ENCODE data around the gene GATB. TPM values are rescaled to one million over a fixed set of nuclear protein-coding genes. Genes with fewer than 3 reads are reported as not detected.

Gene GATB
- total RNA-seq, 1 donor from 2014 or later = 142 TPM

DNA sequence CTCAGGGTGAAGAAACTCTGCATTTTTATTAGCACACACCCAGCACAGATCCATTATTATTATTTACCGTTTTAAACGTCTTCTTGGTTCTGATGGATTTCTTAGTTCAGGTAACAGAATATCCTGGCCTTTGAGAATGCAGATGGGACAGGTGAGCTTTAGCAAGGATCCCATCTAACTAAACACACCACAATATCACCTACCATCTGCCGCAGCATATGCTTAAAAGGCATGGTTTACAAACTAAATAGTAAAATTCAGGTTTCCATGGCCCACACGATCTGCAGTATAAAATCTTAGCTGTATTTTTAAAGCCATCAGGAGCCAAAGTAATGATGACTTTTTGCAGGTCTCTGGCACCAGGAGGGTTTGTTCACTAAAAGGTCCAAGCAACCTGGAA is 31.7 kb upstream of the GATB start:
- intact Hi-C loops (cut with micrococcal nuclease) = no loop called here
- DNase-seq (no peak), ATAC-seq (no peak)

DNA sequence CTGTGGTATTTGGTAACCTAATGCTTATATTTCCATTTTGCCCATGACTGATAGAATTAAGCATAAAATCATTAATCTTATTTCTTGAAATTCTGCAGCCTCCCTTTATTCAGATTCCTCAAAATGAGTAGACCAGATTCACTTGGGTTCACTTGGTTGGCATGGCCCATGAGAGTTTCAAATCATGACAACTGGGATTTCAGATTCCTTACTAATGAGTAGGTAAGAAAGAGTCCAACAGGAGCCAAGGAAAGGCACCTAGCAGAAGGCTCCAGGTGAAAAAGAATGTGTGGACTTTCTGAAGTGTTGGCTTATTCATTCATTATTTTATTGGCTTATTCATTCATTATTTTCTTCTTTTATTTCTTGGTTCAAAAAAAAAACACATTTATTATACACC is 27.2 kb upstream of the GATB start:
- DNase-seq (no peak), ATAC-seq (no peak)
- intact Hi-C loops (cut with micrococcal nuclease) = no loop called here

DNA sequence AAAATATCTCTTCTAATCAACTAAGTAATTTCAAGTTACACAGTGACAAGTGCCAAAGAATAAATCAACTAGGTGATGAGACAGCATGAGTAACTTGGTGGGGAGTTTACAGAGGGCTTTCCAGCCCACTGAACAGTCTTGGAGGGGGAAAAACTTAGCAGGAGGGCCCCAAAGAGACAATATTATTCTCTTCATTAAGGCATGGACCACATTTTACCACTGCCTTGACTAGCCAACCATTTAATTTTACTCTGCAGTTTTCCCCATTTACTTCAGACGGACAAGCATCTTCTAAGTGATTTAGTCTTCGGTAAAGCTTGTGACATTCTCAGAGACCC is 25.3 kb upstream of the GATB start:
- intact Hi-C loops (cut with micrococcal nuclease) = no loop called here
- ATAC-seq (no peak), DNase-seq (no peak)

DNA sequence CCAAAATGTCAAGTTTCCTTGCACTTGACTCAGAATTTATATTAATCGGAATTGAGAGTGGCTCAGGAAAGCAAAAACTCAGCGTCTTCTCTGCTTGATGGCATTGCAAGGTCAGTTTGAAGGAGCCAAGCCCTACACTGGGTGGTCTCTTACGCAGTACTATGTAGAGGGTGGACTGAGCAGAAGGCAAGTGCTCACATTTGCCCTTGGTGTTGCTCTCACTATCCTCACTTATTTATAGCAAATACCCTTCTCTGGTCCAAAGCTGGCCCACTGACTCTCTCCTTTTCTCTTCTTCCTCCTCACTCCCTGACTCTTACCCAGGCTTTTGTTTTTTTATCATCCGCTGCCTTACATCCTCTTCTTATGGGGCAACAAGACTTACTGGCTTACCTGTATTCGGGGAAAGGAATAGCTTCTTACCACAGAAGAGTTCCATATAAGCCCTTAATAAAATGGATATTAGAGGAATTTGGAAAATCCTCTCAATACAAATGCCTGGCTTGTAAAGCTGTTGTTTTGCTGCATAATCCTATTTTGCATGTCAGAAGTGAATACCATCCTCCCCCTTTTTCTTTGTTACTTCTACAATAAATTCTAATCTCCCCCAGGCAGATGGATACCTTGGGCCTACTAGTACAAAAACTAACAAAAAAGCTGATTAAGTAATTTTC is 24.8 kb upstream of the GATB start:
- ATAC-seq (no peak), DNase-seq (no peak)
- intact Hi-C loops (cut with micrococcal nuclease) = no loop called here

DNA sequence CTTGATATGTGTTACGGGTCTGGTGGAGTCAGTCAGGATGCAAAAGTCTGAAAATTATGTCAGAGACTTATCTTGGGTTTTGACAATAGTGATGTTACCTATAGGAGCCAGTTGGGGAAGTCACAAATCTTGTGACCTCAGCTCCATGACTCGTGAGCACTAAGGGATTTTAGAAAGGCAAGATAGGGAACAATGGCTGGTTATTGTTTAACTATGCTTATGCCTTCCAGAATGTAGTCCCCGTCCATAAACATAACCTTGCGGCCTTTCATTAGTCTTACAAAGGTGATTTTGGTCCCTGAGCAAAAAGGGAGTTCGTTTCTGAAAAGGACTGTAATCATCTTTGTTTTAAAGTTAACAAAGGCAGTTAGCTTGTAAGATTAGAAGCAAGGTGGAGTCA is 23.9 kb upstream of the GATB start:
- DNase-seq = no peak
- intact Hi-C loops (cut with micrococcal nuclease) = no loop called here
- ATAC-seq = no peak

DNA sequence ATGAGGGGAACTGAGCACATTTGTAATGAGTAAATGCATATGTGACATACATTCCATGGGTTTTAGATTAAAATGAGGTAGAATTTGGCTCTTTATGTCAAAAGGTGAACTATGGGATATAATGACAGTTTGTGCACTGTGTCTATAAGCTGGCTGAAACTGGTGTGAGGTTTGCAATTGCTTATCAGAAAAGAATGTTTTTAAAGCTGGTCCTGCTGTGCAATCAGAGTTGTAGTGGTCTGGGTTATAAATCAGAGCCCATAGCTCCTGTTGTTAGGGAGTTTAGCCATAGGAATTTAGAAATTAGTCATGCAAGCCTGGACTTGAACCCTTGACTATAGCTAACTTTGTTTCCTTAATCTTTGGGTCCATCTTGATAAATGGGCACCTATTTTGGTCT is 23.1 kb upstream of the GATB start:
- ATAC-seq (no peak), DNase-seq (no peak)
- intact Hi-C loops (cut with micrococcal nuclease) = no loop called here

DNA sequence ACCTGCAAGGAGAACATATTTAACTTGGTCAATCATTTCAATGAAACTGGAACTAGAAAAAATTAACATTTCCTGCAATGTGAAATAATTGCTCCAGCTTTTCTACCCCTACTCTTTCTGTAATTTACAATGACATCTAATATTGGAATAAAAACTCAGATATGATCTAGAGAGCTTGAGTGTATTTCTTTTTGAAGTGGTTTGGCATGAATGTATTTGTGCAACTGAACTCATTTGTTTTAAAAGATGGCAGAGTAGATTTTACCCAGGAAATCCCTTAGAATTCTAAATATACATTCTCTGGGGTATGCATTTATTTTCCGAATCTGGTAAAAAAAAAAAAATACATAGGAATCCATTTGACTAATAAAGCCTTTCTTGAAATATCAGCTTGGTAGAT is 21.5 kb upstream of the GATB start:
- ATAC-seq = no peak
- intact Hi-C loops (cut with micrococcal nuclease) = no loop called here
- DNase-seq = no peak

DNA sequence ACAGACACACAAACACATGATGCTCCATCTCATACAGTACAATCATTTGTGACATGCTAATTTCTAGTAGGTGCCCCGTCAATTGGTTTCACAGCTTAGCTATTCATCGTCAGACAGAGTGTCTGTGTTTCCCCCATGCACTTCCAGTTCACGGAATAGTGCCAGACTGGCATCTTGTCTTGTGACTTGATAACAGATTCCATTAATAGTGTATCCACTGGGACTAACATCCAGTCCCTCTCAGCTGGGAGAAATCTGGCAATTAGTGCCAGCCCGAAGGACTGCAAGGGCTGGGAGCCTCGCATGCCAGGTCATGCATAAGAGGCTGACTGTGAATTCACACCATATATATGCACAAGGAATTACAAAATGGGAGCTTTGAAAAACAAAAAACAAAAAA is 20.2 kb upstream of the GATB start:
- intact Hi-C loops (cut with micrococcal nuclease) = no loop called here
- ATAC-seq (peak; percentile 97), DNase-seq (peak; percentile 57)

DNA sequence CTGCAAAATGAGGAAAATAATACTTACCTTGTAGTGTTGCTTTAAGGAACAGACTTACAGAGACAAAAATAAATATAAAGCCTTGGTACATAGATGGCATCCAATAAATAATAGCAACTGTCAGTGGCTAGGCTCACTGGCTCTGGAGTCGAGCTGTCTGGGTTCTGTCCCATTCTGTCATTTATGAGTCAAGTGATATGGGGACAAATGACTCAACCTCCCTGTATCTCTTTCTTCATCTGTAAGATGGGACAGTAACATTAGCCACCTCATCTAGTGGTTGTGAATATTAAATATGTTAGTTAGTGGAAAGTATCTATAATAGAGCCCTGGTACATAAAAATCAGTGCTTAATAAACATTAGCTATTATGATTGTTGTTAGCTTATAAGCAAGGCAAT is 16.7 kb upstream of the GATB start:
- no peak for ATAC-seq

DNA sequence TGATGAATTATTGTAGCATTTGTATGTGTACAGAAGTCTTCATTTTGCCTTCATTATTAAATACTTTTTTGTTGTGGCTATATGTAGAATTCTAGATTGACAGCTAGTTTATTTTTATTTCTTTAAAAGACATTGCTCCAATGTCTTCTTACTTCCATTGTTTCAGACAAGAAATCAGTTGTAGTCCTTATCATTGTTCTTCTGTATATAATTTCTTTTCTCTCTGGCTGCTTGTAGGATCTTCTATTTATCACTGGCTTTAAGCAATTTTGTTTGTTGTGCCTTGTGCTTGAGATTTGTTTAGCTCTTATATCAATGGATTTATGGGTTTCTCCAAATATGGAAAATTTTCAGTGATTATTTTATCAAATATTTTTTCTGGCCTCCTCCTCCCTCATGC is 13.5 kb upstream of the GATB start:
- intact Hi-C loops (cut with micrococcal nuclease) = no loop called here
- no peak for DNase-seq
- ATAC-seq = no peak

More for the DNA sequence above, 16.7 kb upstream of the GATB start:
- intact Hi-C loops (cut with micrococcal nuclease) = no loop called here
- no peak for DNase-seq

DNA sequence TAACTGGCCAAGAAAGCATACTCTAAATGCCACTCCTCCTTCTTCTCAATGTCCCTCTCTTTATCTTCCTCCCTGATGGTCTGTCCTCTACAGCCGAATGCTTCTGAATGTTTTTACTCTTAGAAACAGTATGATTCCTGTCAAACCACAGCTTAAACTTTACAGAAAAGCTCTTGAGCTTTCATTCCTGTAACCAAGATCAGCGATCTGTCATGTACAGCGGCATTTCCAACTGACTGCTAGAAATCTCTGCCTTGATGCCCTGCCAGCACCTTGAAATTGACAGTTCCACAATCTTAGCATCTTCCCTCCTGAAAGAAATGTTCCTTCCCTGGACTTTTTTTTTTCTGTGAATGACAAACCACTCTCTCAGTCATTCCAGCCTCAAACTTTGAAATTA is 11.5 kb upstream of the GATB start:
- DNase-seq (no peak), ATAC-seq (no peak)
- intact Hi-C loops (cut with micrococcal nuclease) = no loop called here

DNA sequence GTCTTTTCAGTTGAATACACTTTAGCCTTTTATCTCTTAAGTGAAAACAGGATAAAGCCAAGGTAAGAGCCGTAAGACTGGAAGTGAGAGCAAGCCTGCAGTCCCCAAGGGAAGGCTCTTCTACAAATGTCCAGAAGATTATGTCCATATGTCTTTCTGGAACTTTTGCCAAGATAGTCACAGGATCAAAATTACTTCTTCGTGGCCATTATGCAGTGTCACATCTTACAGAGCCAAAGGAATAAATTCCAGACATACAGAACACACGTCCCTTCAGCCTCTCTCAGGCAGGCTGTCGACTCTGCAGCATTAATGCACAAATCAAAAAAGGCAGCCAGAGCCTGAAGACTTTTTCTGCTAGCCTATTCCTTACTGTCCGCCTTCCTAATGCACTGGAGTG is 10.9 kb upstream of the GATB start:
- DNase-seq (no peak), ATAC-seq (no peak)
- intact Hi-C loops (cut with micrococcal nuclease) = no loop called here

DNA sequence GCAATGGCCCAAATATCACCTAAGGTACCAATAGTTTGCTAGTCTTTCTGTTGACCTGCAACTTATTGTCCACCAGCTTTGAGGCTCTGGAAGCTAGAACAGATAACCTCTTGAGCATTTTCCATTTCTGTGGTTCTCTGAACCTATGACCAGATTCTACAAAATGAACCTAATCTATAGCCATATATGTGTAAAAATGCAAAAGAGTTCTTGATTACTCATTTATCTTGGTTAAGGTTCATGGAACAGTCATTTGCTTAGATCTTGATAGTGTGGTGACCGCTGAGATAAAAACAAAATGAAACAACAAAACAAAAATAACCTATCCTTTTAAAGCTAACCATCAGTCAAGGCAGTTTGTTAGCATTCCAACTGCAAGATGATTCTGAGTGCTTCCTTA is 9.3 kb upstream of the GATB start:
- DNase-seq (no peak), ATAC-seq (no peak)
- intact Hi-C loops (cut with micrococcal nuclease) = no loop called here

DNA sequence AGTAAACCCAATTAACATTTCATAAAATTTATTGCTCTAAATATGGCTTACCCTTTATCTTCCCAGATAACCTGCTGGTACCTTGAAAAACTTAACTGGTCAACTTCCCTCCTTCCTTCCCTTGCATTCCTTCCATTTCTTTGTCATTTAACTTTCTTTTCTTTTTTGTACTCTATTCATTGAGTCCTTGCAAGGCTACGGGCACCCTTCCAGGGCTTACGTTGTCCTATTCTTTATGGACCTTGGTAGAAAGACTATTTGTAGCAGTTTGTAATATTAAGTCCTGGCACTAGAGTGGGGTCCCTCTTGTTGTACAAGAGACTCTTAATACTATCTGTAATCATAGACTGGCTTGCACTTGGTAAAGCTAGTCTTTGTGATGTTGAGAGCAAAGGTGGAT is 8.0 kb upstream of the GATB start:
- ATAC-seq = no peak
- intact Hi-C loops (cut with micrococcal nuclease) = loop anchor here (10.0 kb wide), 1 partner anchor 616 kb away; no protein-coding TSS in a partner anchor
- DNase-seq = no peak

DNA sequence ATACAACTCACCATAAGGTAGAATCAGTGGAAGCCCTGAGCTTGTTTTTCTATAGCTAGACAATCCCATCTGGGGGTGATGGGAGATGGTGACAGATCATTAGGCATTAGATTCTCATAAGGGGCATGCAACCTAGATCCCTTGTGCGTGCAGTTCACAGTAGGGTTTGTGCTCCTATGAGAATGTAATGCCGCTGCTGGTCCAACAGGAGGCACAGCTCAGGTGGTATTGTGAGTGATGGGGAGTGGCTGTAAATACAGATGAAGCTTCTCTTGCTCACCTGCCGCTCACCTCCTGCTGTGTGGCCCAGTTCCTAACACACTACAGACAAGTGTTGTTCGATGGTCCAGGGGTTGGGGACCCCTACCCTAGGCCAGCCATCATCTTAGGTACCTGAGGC is 5.9 kb upstream of the GATB start:
- no peak for ATAC-seq
- DNase-seq = no peak
- intact Hi-C loops (cut with micrococcal nuclease) = loop anchor here (10.0 kb wide), 1 partner anchor 618 kb away; no protein-coding TSS in a partner anchor

DNA sequence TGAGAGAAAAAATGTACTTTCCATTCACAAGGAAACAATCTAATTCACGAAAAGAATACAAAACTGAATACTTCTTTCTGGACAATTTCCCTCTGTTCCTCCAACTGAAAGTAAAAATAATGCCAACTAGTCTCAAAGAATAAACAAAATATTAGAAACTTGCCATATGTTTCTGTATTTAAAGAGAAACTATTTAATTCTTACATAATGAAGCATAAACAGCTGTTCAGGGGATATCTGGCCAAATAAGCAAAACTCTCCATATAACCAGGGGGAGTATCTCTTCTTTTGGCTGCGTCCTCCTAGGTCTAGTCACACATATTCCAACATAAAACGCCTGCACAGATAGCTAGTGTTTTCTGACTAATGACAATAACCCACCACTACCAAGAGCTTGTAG is 805 bp downstream of the GATB start:
- intact Hi-C loops (cut with micrococcal nuclease) = loop anchor here (10.0 kb wide), 1 partner anchor 625 kb away; no protein-coding TSS in a partner anchor
- no peak for ATAC-seq

DNA sequence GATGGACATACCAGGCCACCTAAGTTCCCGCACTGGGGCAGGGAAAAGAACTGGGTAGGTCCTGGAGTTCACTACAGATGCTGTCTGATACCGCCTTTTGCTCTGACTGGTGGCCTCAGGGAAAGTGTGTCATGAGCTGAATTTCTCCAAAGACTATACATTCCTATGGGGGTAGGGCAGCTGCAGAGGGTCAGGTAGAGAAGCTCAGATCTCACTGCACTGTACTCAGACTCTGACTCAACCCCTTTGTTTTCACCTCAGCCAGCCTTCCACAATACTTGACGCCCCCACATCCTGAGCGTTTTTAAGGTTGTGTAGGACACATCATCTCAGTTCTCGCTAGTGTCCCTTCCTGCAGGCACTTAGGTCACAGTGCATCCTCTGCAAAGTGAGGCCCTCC is 7.8 kb downstream of the GATB start:
- DNase-seq = no peak
- intact Hi-C loops (cut with micrococcal nuclease) = no loop called here

More for the DNA sequence above, 805 bp downstream of the GATB start:
- DNase-seq = no peak

DNA sequence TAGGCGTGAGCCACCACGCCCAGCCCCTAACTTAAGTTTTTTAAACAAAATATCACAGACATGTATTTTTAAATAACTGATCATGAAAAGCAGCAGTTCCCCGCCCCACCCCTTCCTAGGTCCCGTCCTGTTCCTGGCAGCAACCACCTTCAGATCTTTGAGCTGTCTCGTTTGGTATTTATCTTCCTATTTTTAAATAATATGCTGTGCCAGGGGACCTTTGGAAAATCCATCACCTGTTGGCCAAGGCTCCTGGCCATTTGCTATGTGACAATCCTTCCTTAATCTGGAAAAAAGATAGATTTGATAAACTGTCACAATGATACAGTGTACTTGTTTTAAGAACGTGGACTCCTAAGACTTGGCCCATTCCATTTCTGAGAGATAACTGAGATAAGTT is 10.7 kb downstream of the GATB start:
- intact Hi-C loops (cut with micrococcal nuclease) = no loop called here
- ATAC-seq (no peak), DNase-seq (no peak)

More for the DNA sequence above, 7.8 kb downstream of the GATB start:
- ATAC-seq = no peak

DNA sequence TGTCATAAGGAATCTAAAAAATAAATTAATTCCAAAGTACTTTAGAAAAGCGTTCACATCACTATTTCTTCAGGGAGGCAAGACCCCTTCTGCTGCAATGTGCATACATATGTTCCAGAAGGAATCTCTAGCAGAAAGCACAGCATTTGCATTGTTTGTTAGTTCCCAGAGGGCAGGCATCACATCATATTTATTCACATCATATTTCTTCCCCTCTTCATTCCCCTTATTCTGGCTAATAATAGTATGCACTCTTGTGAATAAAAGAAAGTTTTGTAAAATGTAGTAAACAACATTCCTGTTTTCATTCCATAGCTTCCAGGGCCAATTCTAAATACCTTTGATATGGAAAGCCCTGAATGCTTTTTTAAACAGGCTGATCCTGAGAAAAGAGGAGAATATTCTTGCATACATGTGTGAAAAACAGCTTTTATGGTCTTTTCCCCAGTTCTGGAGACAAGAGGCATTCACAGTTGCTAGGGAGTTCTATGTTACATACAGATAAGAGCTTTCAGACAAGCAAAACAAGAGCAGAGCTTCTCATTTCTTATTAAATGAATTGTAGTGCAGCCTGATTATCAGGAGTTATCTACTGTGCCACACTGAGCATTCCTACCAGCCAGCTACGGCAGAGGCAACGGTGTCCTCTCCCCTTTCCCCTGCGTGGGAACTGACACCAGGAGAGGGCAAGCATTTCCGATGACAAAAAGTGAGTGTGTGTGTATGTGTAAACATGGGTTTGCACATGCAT is 15.2 kb downstream of the GATB start:
- ATAC-seq = peak; percentile 74
- DNase-seq = no peak
- intact Hi-C loops (cut with micrococcal nuclease) = no loop called here

DNA sequence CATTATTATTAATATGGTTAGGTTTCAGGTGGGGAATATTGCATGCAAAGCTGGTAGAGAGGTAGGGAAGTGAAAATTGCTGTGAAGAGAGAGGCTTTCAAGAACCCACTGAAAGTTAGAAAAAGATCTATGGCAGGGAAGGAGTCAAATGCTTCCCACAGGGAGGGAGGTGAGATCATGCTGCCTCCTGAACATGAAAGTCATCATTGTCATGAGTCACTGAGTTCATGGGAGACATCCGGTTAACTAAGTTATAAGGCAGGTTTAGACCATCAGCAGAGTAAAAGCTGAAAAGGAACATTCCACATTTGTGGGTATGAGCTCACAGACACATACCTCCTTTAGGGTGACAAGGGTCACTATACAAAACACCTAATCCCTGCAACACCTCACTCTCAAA is 16.2 kb downstream of the GATB start:
- peak; percentile 42 for ATAC-seq
- no peak for DNase-seq
- intact Hi-C loops (cut with micrococcal nuclease) = no loop called here

DNA sequence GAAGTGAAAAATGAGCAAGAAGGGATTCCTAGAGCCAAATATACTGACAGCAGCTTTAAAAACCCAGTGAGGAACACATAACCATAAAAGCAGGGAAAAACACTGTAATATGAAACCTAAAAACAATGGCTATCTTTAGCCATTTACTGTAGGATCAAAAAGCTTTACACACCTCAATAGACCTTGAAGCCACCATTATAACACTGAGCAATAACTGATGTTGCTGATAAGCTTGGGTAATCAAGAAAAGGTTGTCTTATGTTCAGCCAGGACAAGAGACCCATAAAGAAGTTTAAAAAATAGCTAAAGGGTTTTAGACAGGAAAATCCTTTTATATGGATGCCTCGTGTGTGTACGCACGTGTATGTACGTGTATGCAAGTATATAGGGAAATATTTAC is 16.9 kb downstream of the GATB start:
- DNase-seq = no peak
- intact Hi-C loops (cut with micrococcal nuclease) = no loop called here
- no peak for ATAC-seq

Data from left ventricle myocardium superior (tissue), 1 donor.